Measurements from ENCODE around the gene ELAVL2.

ELAVL2 gene

DNA sequence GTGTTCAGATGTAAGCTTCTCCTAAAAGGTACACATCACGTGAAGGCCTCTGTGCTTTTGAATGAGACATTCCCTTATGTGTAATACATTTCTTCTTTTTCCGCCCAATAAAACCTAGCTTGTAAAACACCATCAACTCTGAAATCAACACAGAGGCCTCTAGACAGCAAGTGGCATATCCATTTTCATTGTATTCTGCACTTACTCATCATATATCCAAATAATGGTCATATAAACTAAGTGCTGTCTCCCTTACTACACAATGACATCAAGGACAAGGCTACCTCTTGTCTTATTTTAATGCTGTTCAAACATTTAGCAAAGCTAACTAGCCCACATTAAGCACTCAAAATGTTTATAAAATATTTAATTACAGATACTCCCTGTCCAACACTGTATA is 108.5 kb downstream of the ELAVL2 start:
- DNase-seq: no peak

DNA sequence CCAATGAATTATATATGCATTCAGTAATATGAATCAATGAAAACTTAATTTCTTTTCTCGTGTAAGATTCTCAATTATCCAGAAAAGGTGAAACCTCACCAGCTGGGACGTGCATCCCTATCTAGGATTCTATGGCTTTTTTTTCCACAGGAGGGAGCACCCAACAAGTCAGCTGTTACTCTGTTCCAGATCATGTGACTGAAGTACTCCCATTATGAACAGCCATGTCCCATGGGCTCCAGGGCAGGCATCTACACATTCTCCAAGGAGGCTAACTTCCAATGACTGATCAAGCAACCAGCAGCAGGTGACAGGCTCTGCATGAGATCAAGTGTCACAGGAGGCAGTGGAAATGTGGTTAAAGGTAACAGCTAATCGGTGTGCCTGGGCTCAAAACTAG is 118.8 kb downstream of the ELAVL2 start:
- no peak for DNase-seq

DNA sequence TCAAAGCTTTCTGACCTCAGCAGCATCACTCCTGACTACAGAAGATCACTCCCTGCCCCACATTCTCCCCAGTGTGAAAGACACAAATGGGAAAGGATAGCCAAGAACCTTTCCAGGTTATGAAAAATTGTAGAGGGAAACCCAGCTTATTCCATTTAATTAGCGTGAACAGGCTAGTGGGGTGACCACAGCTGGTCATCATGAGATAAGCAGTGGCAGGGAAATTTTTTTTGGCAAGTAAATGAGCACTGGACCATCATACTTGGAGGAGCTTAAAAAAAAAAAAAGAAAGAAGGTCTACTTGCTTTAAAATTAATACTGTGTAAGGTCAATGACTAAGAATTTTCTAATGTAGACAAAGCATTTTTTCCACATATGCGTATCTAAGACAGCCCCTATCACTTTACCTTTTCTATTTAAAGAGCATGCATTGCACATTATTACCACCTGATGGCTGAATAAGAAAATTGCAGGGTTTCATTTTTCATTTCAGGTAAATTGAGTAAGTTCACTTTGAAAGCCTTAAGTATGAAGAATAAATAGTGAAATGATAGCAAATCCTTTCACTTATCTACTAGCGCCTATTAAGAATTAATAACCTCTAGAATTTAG is 123.6 kb downstream of the ELAVL2 start:
- DNase-seq: no peak

DNA sequence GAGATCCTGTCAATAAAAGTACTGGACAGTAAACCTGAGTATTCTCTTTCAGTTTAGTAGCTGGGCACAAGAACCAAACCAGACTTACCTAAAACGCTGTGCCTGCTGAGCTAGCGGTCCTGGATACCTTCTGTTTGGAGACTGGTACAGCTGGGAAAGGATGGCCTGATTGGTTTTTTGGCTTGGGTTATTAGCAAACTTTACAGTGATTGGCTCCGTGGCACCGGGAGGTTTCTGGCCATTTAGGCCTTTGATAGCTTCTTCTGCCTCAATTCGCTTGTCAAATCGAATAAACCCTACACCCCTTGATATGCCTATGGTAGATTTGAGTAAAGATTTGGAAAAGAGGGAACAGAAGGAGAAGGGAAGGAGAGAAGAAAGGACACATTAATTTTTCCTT is 124.7 kb downstream of the ELAVL2 start:
- DNase-seq: no peak

DNA sequence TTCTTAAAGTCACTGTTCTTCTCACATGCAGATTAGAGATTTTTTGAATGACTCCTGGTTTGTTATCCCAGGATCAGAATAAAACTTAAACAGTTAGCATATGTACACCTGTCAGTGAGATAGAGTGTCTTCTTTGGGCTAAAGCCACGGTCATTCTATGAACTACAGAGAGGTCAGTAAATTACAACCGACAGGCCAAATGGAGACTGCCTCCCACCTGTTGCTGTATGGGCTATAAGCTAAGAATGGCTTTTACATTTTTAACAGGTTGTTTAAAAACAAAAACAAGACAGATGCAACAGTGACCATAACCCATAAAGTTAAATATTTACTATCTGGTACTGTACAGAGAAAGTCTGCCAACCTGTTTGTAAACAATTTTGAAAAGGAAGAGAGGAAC is 125.7 kb downstream of the ELAVL2 start:
- no peak for DNase-seq

DNA sequence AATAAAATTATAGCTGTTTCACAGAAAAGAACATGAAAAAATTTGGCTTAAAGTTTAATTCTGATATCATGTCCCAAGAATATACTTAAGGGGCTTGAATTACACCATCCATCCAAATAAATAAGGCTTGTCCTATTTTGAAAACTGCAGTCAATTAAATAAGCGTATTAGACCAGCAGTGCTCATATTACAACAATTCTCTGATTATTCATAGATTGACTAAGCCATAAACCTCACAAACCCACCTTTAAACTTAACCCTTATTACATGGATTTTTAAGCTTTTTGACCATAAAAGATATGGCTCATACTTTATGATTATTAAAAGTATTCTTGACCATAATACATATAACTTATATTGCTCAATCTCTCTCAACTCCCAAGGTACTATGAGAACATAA is 127.9 kb downstream of the ELAVL2 start:
- DNase-seq: no peak

DNA sequence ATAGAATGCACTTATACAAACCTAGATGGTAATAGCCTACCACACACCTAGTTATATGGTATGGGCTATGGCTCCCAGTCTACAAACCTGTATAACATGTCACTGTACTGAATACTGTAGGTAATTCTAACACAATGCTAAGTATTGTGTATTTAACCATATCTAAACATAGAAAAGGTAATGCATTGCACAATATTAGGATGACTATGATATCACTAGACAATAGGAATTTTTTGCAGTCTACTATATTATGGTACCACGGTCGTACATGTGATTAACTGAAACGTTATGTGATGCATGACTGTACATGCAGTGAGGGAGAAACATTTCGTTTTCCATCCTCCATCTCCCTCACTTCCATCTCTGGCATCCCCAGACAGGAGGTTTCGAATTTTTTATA is 130.5 kb downstream of the ELAVL2 start:
- no peak for DNase-seq

DNA sequence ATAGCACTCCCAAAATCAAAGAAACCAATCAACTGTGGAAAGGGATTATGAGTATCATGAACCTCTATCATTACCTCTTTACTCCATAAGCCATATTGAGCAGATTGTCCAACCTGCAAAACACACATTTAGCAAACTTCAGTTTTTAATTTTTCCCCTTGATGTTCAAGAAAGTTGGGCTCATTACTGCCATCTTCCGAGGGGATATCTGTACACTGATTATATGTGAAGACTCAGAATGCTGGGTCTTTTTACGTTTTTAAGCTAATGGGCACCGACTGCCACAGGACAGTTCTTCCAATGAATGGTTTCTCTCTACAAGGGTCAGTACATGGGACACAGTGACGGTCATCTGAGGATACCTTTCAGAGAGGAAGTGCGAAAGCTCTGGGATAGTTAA is 132.7 kb downstream of the ELAVL2 start:
- no peak for DNase-seq

DNA sequence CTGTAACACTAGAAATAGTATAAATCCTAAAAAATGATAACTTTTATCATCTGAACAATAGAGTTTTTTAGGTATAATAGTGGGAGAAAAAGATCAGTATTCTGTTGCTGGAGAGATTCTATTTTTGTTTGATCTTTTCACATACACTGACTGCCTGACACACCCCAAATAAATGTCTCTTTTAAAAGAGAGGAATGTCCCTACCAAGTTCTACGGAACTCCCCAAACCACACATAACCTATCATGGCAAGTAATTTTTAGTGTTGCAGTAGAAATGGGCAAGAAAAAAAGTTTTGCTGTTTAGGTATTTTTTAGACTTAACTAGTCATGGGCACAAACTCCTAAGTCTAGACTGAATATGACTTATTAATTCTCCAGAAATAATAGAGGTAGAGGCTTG is 139.1 kb downstream of the ELAVL2 start:
- no peak for DNase-seq

DNA sequence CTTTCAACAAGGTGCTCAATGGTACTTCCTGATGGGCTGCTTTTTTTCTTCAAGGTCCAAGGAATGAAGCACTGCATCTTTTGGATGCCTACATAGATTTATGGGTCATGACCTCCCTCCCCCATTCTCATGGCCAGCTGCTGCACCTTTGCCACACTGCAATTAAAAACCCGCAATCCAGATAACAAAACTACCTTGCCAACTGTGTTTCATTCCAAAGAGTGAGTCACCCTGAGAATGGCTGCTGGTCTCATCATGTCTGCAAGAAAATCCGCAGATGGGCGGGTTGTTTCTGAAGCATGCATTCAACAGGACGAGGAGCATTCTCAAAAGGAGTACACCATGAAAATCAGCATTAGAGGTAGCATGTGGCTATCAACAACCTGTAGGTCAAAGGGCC is 139.8 kb downstream of the ELAVL2 start:
- DNase-seq: no peak

DNA sequence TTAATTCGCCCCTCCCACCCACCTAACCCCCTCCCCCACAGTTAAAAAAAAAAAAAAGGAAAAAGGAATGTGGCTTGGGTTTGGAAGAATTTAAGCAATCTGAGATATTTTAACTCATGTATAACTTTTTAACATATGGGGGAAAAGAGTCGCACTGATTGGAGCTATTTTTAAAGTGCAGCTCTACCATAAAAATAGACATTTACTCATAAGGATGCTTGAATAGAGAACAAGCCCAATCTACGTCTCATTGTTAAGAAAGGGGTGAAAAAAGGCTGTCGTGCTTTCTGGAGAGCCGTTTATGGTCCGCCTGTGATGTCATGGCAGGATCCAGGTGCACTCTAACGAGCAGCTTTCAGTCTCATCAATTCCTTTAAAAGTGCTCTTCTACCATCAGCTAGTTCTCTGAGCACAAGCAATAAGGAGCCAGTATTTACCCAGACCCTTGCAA is 142.4 kb downstream of the ELAVL2 start:
- no peak for DNase-seq

DNA sequence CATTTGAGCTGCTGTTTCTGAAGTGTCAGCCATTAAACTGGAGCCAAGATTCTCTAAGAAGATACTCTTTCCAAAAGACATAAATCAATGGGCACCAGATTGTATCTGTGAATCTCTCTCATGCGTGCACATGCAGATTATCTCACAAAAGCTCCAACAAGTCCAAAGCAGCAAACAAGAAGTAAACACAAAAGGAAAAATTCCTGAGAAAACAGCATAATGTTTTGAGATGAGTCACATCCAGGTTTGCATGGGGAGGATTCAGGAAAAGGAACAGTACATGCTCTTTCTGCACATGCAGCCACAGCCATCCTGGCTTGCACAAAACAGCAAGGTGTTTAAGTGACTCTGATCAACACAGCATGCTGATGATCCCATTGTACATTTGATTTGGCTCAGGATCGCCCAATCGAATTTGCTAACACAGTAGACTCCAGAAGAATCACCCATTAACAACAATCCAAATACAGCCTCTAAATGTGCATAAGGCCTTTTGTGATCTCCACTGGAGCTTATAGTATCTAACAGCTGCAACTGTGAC is 143.1 kb downstream of the ELAVL2 start:
- DNase-seq: no peak

DNA sequence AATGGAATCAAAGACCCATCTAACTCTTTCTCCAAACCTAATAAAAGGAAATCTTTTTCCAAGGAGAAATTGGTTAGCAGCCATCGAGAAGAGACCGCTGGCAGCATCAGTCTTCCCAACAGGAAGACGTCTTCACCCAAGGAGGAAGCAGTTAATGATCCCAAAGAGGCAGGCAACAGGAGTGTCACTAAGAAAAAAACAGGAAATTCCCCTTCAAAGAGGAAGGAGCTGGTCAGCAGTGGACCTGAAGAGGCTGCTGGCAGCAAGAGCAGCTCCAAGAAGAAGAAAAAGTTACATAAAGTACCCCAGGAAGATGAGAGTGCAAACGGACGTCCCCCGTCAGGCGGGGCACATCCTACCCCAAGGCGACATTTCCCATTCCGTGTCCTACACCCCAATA is 143.7 kb downstream of the ELAVL2 start:
- DNase-seq: no peak

DNA sequence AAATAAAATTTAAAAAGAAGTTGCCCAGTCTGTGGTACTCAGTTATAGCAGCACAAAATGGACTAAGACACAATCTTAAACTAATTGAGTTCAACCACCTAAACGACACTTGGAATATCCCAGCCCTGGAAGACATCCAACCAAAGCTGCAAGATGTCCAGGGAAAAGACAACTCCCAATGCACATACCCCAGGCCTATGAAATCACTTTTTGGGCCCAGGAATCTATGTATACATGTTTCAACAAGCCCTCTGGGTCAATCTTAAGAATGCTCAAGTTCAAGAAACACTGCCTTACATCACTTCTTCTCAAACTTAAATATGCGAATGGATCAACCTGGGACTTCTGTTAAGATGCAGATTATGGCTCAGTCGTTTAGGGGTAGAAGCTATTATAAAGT is 148.6 kb downstream of the ELAVL2 start:
- no peak for DNase-seq

DNA sequence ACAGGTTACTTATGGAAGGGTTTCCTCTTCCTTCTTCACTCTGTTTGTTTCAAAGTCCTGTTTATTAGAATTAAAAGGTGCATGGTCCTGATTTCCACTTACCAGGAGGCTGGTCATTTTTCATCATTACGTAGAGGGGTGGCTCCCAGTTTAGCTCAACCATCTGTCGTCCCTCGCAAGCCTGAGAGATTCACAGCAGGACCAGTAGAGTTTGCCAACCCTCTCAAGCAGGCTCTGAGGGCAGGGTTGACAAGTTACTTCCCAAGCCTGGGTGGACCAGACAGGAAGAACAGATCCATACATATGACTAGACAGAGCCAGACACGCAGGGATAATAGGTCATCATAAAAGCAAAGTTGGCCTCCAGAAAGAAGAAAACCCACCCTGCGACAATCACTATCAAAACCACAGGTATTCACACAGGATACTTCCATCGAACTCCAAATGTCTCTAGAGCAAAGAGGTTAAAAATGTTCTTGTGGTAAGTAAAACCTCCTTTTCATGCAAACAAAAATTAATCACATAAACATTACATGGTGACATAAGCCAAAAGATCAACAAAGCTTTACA is 151.9 kb downstream of the ELAVL2 start:
- DNase-seq: no peak

DNA sequence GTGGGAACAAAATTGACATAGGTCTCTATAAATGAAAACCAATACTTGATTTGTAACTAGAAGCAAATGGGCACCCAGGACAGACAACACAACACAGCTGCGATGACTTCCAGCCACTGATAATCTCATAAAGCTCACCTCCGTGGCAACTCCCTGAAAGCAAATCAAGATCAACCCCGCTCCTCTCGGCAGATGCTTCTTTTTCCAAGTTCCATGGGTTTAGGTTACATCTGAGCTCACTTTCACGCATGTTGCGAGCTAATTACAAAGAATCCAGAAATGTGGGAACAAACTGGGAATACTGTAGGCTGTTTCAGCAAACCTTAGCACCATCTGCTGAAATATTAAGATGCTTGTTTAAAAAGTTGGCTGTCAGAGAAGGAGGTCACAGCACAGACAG is 153.9 kb downstream of the ELAVL2 start:
- no peak for DNase-seq

DNA sequence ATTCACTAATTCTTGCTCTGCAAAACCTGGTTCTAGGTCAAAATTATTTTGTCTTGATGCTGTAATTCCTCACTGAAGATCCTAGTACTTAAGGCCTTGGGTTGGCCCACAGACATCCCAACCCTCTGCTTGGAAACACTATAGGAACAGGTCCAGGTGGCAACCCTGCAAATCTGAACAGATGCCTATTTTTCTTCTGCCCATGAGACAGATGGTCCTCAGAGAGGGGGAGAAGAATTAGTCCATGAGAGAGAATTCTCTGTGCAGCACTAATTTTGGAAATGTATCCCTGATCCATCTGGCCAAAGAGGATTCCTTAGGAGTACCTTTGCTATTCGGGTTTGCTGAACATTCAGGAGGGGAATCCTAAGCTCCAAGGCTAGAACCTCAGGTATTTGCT is 156.3 kb downstream of the ELAVL2 start:
- DNase-seq: no peak

DNA sequence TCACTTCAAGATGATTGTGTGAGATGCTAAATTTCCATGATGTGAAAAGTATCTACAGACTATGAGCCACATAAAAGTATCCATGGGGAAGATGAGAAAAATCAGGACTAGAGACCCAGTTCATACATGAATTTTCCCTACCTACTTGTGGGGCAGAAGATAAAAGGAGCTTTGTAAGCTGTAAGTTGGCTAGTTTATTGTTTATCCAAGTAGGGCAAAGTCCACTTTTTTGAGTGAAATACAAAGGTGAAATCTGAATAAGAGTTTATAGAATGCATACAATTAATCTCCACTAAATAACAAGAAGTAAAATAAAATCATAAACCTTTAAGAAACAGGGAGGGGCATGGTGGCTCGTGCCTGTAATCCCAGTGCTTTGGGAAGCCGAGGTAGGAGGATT is 160.4 kb downstream of the ELAVL2 start:
- no peak for DNase-seq

DNA sequence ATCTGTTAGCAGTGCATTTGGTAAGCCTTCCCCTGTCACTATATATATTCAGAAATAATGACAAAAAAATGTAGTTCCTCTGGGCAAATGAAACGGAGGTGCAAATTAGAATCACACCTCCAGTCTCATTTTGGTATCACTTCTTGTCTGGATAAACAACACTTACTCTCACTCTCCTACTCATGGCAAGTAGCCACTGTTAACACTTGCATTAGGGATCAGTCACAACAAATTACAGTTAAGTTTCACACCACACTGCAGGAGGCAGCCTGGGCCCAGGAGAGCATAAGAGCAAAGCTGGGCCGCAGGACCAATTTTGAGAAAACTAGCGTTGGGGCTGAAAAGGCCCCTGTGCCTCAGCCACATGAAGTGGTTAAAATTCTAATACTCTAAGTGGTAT is 161.0 kb downstream of the ELAVL2 start:
- DNase-seq: no peak

DNA sequence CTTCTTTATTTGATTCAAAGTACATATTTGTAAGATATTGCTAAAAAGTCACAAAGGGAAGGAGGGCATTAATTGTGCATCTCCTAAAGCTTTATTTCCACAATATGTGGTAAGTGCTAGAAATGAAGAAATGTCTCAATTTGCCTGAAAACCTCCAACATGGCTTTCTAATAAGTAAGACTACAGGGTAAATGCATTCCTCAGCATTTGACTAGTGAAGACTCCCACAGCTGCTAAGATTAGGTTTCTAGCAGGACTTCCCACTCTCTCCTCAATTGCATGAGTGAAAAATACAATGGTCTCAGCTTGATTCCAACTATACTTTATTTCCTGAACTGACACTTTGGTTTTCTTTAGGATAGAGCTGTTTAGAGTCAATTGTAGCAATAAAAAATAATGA is 162.1 kb downstream of the ELAVL2 start:
- DNase-seq: no peak

DNA sequence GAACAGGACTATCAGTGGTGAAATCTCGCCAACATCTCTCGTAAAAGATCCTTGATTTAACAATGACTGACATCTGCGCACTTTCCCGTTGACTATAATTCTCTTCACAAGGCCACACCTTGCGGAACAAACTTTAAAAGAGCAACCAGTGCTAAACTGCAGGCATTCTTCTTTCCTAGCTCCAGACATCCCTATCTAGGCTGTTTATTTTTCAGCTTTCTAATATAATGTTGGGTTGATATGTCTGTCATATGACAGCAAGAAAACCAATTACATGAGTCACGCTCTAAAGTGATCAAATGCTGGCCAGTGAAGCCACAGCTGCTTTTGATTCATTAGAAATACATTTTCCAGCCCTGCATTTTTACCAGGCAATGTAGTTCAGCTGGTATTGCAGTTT is 162.5 kb downstream of the ELAVL2 start:
- no peak for DNase-seq

DNA sequence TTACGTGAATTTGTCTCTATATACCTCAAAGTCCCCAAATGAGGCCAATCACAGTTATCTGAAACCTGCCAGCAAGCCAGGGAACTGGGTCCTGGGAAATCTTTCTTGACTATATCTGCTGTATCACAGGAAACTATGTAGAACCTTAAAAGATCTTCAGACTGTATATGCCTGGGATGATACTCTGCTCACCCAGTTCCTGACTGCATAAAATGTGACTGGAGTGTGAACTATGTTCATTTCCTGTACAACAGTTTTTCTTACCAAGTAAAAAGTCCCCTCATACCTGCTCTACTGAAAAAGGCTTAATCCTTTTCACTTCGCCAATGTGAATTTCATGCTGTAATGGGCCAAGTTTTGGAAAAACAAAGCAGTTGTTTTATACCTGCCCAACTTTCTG is 162.9 kb downstream of the ELAVL2 start:
- DNase-seq: no peak

DNA sequence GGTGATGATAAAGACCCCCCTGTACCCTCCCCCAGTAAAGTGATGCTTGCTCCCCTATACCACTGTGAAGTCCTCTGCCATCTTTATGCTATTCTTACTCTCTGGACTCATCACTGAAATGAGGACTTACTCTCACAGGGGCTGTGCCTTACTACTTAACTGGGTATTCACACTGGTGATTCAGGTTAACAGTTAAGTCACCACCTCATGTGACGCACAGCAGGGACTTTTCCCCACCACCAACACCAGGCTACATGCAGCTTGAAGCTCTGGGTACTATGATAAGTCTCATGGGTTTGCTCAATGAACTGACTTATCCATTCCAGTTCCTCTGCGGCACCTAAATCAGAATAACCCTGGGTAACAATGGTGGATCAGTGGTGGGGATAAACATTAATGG is 163.7 kb downstream of the ELAVL2 start:
- DNase-seq: no peak

DNA sequence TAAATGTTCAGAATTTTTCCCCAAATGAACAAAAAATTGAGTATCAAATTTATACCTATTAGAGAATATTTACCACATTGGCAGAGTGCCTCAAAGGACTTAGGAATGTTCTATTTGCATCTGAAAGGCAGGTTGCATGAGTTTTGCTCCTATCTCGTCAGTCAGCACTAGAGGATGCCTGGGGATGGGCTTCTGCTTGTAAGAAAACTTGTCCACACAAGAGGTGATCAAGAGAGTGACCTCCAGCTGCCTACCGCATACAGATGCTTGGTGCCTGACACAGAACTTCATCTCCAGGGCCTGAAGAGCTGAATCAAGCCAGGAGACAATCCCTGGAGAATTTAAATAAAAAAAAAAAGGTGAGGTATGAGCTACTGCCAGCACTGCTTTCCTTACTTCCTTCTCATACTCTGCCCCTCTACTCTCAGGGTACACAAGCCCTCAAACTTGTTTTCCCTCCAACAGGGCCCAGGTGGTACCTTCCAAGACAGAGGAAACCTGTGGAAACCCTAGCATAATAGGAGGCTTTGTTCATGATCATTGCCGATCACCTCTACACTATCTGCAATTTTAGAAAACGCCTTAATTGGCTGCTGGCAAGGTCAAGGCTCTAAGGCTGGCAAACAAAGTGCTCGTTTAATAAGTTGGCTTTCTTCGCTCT is 166.6 kb downstream of the ELAVL2 start:
- DNase-seq: no peak
